HEK293T (cell line): Measurements from ENCODE around the gene FKBP1B.

Experiments used
- BHLHE40 ChIP-seq: fragments of 450-650 bp; IDR thresholded peaks from 2 replicates; pipeline ENCODE4 v1.6.1; 2016; ENCODE audit warnings: mild to moderate bottlenecking, moderate library complexity, borderline replicate concordance
- ELF4 ChIP-seq: fragments of 450-650 bp; IDR thresholded peaks from 2 replicates; pipeline ENCODE4 v1.6.1; 2017; ENCODE audit warnings: antibody characterized with exemption
- FOXA1 ChIP-seq: fragments of 450-650 bp; IDR thresholded peaks from 2 replicates; pipeline ENCODE4 v1.6.1; 2016; ENCODE audit warnings: mild to moderate bottlenecking
- FOXM1 ChIP-seq: fragments of 450-650 bp; IDR thresholded peaks from 2 replicates; pipeline ENCODE4 v1.6.1; 2017; ENCODE audit warnings: mild to moderate bottlenecking, borderline replicate concordance
- L3MBTL2 ChIP-seq: fragments of 450-650 bp; conservative IDR thresholded peaks from 2 replicates; pipeline ENCODE4 v1.6.1; 2016; ENCODE audit warnings: mild to moderate bottlenecking
- SP1 ChIP-seq: fragments of 450-650 bp; IDR thresholded peaks from 2 replicates; pipeline ENCODE4 v1.6.1; 2017
- TF ChIP-seq, protein P1 (sequence below): fragments of 450-650 bp; IDR thresholded peaks from 2 replicates; pipeline ENCODE4 v1.6.1; 2016

- TF ChIP-seq ELF4 = no peak
- no peak for TF ChIP-seq L3MBTL2
- TF ChIP-seq BHLHE40 = no peak
- TF ChIP-seq SP1 = no peak
- TF ChIP-seq, protein P1, sequence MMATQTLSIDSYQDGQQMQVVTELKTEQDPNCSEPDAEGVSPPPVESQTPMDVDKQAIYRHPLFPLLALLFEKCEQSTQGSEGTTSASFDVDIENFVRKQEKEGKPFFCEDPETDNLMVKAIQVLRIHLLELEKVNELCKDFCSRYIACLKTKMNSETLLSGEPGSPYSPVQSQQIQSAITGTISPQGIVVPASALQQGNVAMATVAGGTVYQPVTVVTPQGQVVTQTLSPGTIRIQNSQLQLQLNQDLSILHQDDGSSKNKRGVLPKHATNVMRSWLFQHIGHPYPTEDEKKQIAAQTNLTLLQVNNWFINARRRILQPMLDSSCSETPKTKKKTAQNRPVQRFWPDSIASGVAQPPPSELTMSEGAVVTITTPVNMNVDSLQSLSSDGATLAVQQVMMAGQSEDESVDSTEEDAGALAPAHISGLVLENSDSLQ = no peak
- no peak for TF ChIP-seq FOXA1
- no peak for TF ChIP-seq FOXM1
Observed at GRCh38 chr2:24054366-24055010, 4.9 kb downstream of the FKBP1B start.
